GM12873 (cell line): ENCODE data around the gene SP110.

Experiments used
- TF ChIP-seq, protein P1 (sequence below): IDR thresholded peaks from 2 replicates; pipeline ENCODE4 v1.5.1; 2012; ENCODE audit warnings: low read depth, mild to moderate bottlenecking, moderate library complexity, low read length, control low read depth; ENCODE audit not compliant: insufficient read depth; ENCODE audit errors: missing control alignments

The SP110 gene

GRCh38 chr2:230256733-230257332, 37.0 kb upstream of the SP110 start:
- TF ChIP-seq, protein P1, sequence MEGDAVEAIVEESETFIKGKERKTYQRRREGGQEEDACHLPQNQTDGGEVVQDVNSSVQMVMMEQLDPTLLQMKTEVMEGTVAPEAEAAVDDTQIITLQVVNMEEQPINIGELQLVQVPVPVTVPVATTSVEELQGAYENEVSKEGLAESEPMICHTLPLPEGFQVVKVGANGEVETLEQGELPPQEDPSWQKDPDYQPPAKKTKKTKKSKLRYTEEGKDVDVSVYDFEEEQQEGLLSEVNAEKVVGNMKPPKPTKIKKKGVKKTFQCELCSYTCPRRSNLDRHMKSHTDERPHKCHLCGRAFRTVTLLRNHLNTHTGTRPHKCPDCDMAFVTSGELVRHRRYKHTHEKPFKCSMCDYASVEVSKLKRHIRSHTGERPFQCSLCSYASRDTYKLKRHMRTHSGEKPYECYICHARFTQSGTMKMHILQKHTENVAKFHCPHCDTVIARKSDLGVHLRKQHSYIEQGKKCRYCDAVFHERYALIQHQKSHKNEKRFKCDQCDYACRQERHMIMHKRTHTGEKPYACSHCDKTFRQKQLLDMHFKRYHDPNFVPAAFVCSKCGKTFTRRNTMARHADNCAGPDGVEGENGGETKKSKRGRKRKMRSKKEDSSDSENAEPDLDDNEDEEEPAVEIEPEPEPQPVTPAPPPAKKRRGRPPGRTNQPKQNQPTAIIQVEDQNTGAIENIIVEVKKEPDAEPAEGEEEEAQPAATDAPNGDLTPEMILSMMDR = no peak

- TF ChIP-seq, protein P1 = no peak
Observed at GRCh38 chr2:230254152-230254881, 34.5 kb upstream of the SP110 start.

DNA sequence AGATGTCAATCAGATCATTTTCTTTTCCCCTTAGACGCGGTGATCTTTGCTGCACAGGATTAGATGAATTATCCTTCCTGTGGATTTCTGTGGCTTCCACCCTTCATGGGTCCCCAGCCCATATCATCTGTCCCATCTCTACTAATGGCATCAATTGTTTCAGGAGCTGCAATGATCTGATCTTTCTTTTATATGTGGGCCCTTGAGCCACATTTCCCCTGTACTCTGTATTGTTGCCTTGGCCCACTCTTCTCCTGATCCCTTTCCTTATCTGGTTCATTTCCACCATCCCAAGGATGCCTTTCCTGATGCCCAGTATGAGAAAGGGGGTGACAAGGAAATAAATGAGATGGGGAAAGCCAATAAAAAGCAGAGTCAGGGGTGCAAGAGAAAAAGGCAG, 30.4 kb upstream of the SP110 start:
- TF ChIP-seq, protein P1 = no peak

DNA sequence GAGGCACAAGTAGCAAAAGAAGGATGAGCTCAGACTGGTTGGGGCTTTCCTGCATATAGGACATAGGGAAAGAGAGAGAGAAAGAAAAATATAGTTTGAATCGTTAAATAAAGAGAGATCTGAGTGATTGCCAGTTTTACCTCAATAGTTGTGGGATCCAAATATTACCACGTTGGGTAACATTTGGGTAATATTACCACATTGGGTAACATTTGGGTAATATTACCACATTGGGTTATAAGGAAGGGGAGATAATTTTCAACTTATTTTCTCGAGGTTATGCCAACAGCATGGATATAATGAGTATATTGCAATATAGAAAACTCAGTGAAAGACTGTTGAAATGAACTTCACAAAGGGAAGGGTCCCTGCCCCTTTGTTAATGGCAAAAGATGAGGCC, 26.4 kb upstream of the SP110 start:
- TF ChIP-seq, protein P1 = no peak

- TF ChIP-seq, protein P1 = no peak
Observed at GRCh38 chr2:230244211-230244610, 24.4 kb upstream of the SP110 start.

- TF ChIP-seq, protein P1 = no peak
Observed at GRCh38 chr2:230234845-230235244, 15.1 kb upstream of the SP110 start.

DNA sequence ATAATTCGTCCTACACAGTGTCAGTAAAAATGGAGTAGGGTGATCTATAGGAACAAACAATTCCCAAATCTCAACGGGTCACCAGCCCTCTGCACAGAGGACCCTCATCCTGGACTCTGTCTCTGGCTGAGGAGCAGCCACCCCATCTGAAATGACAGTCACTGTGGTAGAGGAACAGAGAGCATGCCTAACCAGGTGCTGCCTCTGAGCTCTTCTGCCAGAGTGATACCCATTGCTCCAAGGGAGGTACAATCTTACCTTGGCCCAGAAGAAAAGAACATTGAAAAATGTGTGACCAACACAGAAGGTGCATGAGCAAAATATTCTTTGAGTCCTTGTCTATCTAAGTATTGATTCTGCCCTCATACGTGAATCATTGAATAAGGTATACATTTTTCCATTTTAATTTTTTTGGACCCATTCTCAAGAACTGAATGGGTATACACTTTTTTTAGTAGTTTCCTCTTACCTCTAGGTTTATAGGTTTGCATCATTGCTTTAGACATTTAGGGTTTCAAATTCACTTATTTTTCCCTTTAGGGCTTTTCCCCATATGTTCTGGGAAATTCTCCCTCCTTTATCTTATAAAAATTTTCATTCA, 14.4 kb upstream of the SP110 start:
- TF ChIP-seq, protein P1 = no peak
